Spleen (tissue), 11 donors: ENCODE results near the gene DYNC2I2. TPM values are rescaled to one million over a fixed set of nuclear protein-coding genes. Genes with fewer than 3 reads are reported as not detected.

Experiments used
- DNase-seq: peaks from one replicate; pipeline ENCODE4 v3.0.0-alpha.2; 2020
- H3K27ac ChIP-seq, 8 donors: fragments of 200-600 bp; sonication (generic) in 7 of 8; 1 replicate in 4 of 8; 2 replicates in 4 of 8; pipeline versions ENCODE4 v1.5.0 to v1.8.0; 2016 to 2021; ENCODE audit warnings: inconsistent platforms in 4 of 8, mild to moderate bottlenecking in 4 of 8, moderate library complexity in 1 of 8
- H3K27me3 ChIP-seq, 7 donors: fragments of 200-600 bp; sonication (generic) in 6 of 7; replicated peaks in 1 of 7; 1 replicate in 4 of 7; 2 replicates in 3 of 7; pipeline versions ENCODE4 v1.5.0 to v1.8.0; 2016 to 2021; ENCODE audit warnings: inconsistent platforms in 3 of 7, mild to moderate bottlenecking in 1 of 7
- H3K36me3 ChIP-seq, 6 donors: fragments of 200-600 bp; sonication (generic) in 5 of 6; 1 replicate in 4 of 6; 2 replicates in 2 of 6; pipeline versions ENCODE4 v1.5.0 to v1.8.0; 2016 to 2021; ENCODE audit warnings: inconsistent platforms in 2 of 6
- H3K4me1 ChIP-seq, 6 donors: fragments of 200-600 bp; sonication (generic) in 5 of 6; 1 replicate in 3 of 6; 2 replicates in 3 of 6; pipeline versions ENCODE4 v1.5.0 to v1.8.0; 2016 to 2021; ENCODE audit warnings: inconsistent platforms in 3 of 6
- H3K4me3 ChIP-seq, 8 donors: fragments of 200-600 bp; sonication (generic) in 7 of 8; 1 replicate in 4 of 8; 2 replicates in 4 of 8; pipeline versions ENCODE4 v1.5.0 to v1.8.0; 2016 to 2021; ENCODE audit warnings: inconsistent platforms in 4 of 8, mild to moderate bottlenecking in 4 of 8, moderate library complexity in 2 of 8
- H3K9me3 ChIP-seq, 8 donors: fragments of 200-600 bp; sonication (generic) in 7 of 8; 1 replicate in 4 of 8; 2 replicates in 4 of 8; pipeline versions ENCODE4 v1.5.0 to v1.8.0; 2016 to 2021; ENCODE audit warnings: inconsistent platforms in 4 of 8
- CTCF ChIP-seq, 11 experiments: fragments of 200-600 bp in 7 of 11; fragments of 450-650 bp in 4 of 11; sonication (generic) in 4 of 11; IDR thresholded peaks in 8 of 11; conservative IDR thresholded peaks in 3 of 11; 1 replicate in 7 of 11; 2 replicates in 4 of 11; pipeline versions ENCODE4 v1.4.0 to v1.8.0; 2016 to 2021; ENCODE audit warnings: antibody characterized with exemption in 11 of 11, inconsistent platforms in 4 of 11, mild to moderate bottlenecking in 1 of 11
- POLR2A ChIP-seq, 3 donors: fragments of 450-650 bp; IDR thresholded peaks; one replicate each; pipeline ENCODE4 v1.5.1; 2017; ENCODE audit warnings: antibody characterized with exemption in 3 of 3, mild to moderate bottlenecking in 1 of 3
- POLR2AphosphoS5 ChIP-seq, 3 donors: sonication (generic); formaldehyde crosslinking; IDR thresholded peaks; one replicate each; pipeline ENCODE4 v1.5.1; 2017; ENCODE audit warnings: antibody characterized with exemption in 3 of 3
- WGBS, 5 donors: extraction: QIAGEN DNeasy Blood & Tissue Kit in 3 of 5; methylation state at CpG; one replicate each; pipeline versions ENCODE4 v1.1.5 to v1.1.7; 2013 to 2018; 5-methylcytosine and 5-hydroxymethylcytosine counted together
- intact Hi-C: fragments of 100-400 bp; cut with DNase I; formaldehyde crosslinking; loops from one replicate; pipeline ENCODE4 v1.15.0; 2023; ENCODE audit warnings: low total_unique reads
- polyA plus RNA-seq, 3 donors: library from polyadenylated mRNA; stranded (reverse); fragments of 200-250 nt; gene quantifications; one replicate each; pipeline ENCODE4 v1.2.1, GENCODE V29; 2013
- total RNA-seq, 7 donors: library from RNA; depleted of rRNA in 3 of 7; stranded (reverse); fragments of >200 nt in 3 of 7; fragmentation: NEBNext Ultra II Directional in 4 of 7; extraction: Animal tissue kit (Norgen Biotek cat#: 25700) in 4 of 7; gene quantifications; one replicate each; pipeline versions ENCODE4 v1.1.0 to v1.2.1, GENCODE V29; 2016 to 2021
- donor health status: healthy with polysubstance abuse.
- donor health status: DM: no; HTN: no; CAD: no; lungs with moderate emphysema.
- donor health status: DM: no; HTN: no; CAD: no.
- donor health status: Bipolar disorder and iron deficiency.
- donor health status: healthy.
- donor health status: DM: no; HTN: no; CAD: no.
- donor health status: DM: yes; HTN: yes; CAD: no.

Gene DYNC2I2
- total and polyA plus RNA-seq, 10 donors, result 19.0 to 61.6 (median 29.2) TPM

GRCh38 chr9:128621730-128622455, 34.8 kb downstream of the DYNC2I2 start:
- Histone ChIP-seq H3K4me3 (no peak overlapping the region), H3K4me1 (peaks cover 0 to 32% (median 18%) of the 10 kb centered on the region in 6 donors), H3K36me3 (peaks cover 19 to 100% (median 99%) of the 10 kb centered on the region in 6 donors), H3K27me3 (no peaks in the 10 kb centered on the region), H3K9me3 (no peaks in the 10 kb centered on the region), H3K27ac (no peak overlapping the region)
- no peak for TF ChIP-seq POLR2AphosphoS5 (IDR thresholded peaks at IDR 0.05)
- TF ChIP-seq POLR2A (IDR thresholded peaks at IDR 0.05), result no peak
- no peak for TF ChIP-seq CTCF (IDR thresholded peaks at IDR 0.05 in 8 of 11, conservative IDR thresholded peaks at IDR 0.05 in 3 of 11)
- WGBS, 5 donors, result 70 to 83% (median 81%) methylated on average over 14 of the region's 14 CpGs
- intact Hi-C loops, result no loop called here
- DNase-seq, result no peak

DNA sequence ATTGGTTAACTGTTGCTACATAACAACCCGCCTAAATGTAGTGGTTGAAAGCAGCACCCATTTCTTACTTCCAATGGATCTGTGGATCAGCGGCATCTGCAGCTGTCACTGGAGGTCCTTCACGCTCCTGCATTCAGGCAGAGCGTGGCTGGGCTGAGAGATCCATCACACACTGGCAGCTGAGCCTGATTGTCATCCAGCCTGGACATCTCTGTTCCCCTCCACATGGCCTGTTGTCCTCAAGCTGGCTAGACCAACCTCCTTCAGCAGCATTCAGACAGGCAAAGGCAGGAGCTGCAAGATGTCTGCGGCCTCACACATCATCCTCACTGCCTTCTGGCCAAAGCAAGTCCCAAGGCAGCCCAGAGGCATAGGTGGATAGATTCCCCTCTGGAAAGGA, 36.9 kb downstream of the DYNC2I2 start:
- TF ChIP-seq POLR2AphosphoS5 (IDR thresholded peaks at IDR 0.05) (no peak), CTCF (IDR thresholded peaks at IDR 0.05 in 8 of 11, conservative IDR thresholded peaks at IDR 0.05 in 3 of 11) (no peak), POLR2A (IDR thresholded peaks at IDR 0.05) (no peak)
- no peak overlapping the region for H3K27ac ChIP-seq
- no peaks in the 10 kb centered on the region for H3K9me3 ChIP-seq
- DNase-seq, result no peak
- 97 to 98% (median 98%) methylated on average over 5 of the region's 5 CpGs; no CpG with 5 or more reads in 1 of the 5 donors for WGBS, 5 donors
- intact Hi-C loops, result no loop called here
- H3K36me3 ChIP-seq, result peaks cover 12 to 100% (median 99%) of the 10 kb centered on the region in 6 donors
- peaks cover 0 to 11% (median 3%) of the 10 kb centered on the region in 6 donors for H3K4me1 ChIP-seq
- no peaks in the 10 kb centered on the region for H3K27me3 ChIP-seq
- H3K4me3 ChIP-seq, result no peak overlapping the region

- peaks cover 0 to 5% (median under 1%) of the 10 kb centered on the region in 6 donors for H3K4me1 ChIP-seq
- WGBS, 5 donors, result 92 to 97% (median 94%) methylated on average over 6 of the region's 6 CpGs
- TF ChIP-seq POLR2AphosphoS5 (IDR thresholded peaks at IDR 0.05) (no peak), POLR2A (IDR thresholded peaks at IDR 0.05) (no peak), CTCF (IDR thresholded peaks at IDR 0.05 in 8 of 11, conservative IDR thresholded peaks at IDR 0.05 in 3 of 11) (no peak)
- no peak for DNase-seq
- H3K27ac ChIP-seq, result no peak overlapping the region
- H3K9me3 ChIP-seq, result no peaks in the 10 kb centered on the region
- peaks cover 12 to 100% (median 99%) of the 10 kb centered on the region in 6 donors for H3K36me3 ChIP-seq
- intact Hi-C loops, result no loop called here
- no peak overlapping the region for H3K4me3 ChIP-seq
- no peaks in the 10 kb centered on the region for H3K27me3 ChIP-seq
Observed at GRCh38 chr9:128619127-128619526, 37.5 kb downstream of the DYNC2I2 start.

DNA sequence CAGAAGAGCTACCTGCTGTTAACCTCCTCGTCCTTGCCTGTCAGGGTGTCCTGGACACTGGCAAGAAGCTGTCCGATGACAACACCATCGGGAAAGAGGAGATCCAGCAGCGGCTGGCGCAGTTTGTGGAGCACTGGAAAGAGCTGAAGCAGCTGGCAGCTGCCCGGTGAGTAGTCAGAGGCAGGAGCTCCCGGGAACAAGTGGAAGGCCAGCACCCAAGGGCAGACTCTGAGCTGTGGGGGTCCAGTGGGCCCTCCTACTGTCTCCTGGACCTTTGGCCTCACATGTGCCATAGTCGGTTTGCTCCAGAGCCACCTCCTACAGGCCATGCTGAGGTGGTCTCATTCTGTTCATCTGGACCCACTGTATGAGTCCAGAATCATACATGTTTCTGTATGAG, 38.7 kb downstream of the DYNC2I2 start:
- TF ChIP-seq CTCF (IDR thresholded peaks at IDR 0.05 in 8 of 11, conservative IDR thresholded peaks at IDR 0.05 in 3 of 11), result no peak
- TF ChIP-seq POLR2AphosphoS5 (IDR thresholded peaks at IDR 0.05), result no peak
- no peak for TF ChIP-seq POLR2A (IDR thresholded peaks at IDR 0.05)
- H3K27ac ChIP-seq, result no peak overlapping the region
- DNase-seq, result peak; percentile 65
- H3K27me3 ChIP-seq, result no peaks in the 10 kb centered on the region
- peaks cover 0 to 5% (median 0%) of the 10 kb centered on the region in 6 donors for H3K4me1 ChIP-seq
- no peaks in the 10 kb centered on the region for H3K9me3 ChIP-seq
- peaks cover 15 to 100% (median 100%) of the 10 kb centered on the region in 6 donors for H3K36me3 ChIP-seq
- no peak overlapping the region for H3K4me3 ChIP-seq
- intact Hi-C loops, result no loop called here
- 88 to 100% (median 94%) methylated on average over 6 to 8 of the region's 8 CpGs for WGBS, 5 donors
